A549 (cell line): Measurements from ENCODE around the gene TEX29. TPM values are rescaled to one million over a fixed set of nuclear protein-coding genes. Genes with fewer than 3 reads are reported as not detected.

Experiments
- ATAC-seq, 2 experiments: fragments of 200-7000 bp in 1 of 2; fragments of >200 bp in 1 of 2; cut with Nextera tagmentation in 1 of 2; cut with Tn5 transposase in 1 of 2; 3 replicates each; pipeline versions ENCODE4 v1.8.0 to v1.9.1; 2018 to 2020; ENCODE audit warnings: mild to moderate bottlenecking in 1 of 2, moderate library complexity in 1 of 2
- CTCF ChIA-PET: fragments of 300-600 bp; sonication (Branson Sonifier 250); formaldehyde crosslinking; extraction: SDS; loops from one replicate; lab custom pipeline; 2021; ENCODE audit warnings: antibody characterized with exemption, inconsistent platforms; lab: Yijun Ruan, JAX
- POLR2A ChIA-PET: fragments of 350-600 bp; formaldehyde crosslinking; extraction: SDS; loops from one replicate; lab custom pipeline; 2021; ENCODE audit warnings: antibody characterized with exemption, inconsistent platforms; lab: Yijun Ruan, JAX
- DNase-seq, 2 experiments: peaks; one replicate each; pipeline versions ENCODE4 v3.0.0 to v3.0.0-alpha.2; 2011 to 2016; ENCODE audit warnings: low read depth in 1 of 2, low spot score in 1 of 2
- FAIRE-seq: peaks from 2 replicates; lab custom pipeline; 2011; peaks lifted over from hg19 to GRCh38; lab: Jason Lieb, UNC
- H3K27ac ChIP-seq, 2 experiments: fragments of >200 bp; sonication (Bioruptor Twin); formaldehyde crosslinking; 3 replicates each; pipeline ENCODE4 v1.5.1; 2016 to 2017
- H3K4me1 ChIP-seq: fragments of >200 bp; sonication (Bioruptor Twin); formaldehyde crosslinking; 3 replicates; pipeline ENCODE4 v1.6.1; 2016
- H3K4me2 ChIP-seq: fragments of >200 bp; sonication (Bioruptor Twin); formaldehyde crosslinking; 3 replicates; pipeline ENCODE4 v1.6.1; 2016
- H3K4me3 ChIP-seq: fragments of >200 bp; sonication (Bioruptor Twin); formaldehyde crosslinking; 3 replicates; pipeline ENCODE4 v1.5.1; 2016
- H3K9me3 ChIP-seq: fragments of >200 bp; sonication (Bioruptor Twin); formaldehyde crosslinking; 3 replicates; pipeline ENCODE4 v1.6.1; 2016
- ATOH8 ChIP-seq: fragments of 250-450 bp; sonication (Bioruptor Pico); IDR thresholded peaks from 2 replicates; pipeline ENCODE4 v1.5.0; 2020; ENCODE audit warnings: low read depth, mild to moderate bottlenecking, moderate library complexity
- BHLHE40 ChIP-seq: IDR thresholded peaks from 2 replicates; pipeline ENCODE4 v1.6.1; 2012; ENCODE audit warnings: low read depth, low read length, inconsistent platforms
- CBX2 ChIP-seq: fragments of 200-600 bp; sonication (generic); IDR thresholded peaks from 2 replicates; pipeline ENCODE4 v1.6.1; 2016; ENCODE audit warnings: low read depth, mild to moderate bottlenecking, borderline replicate concordance
- CHD4 ChIP-seq: fragments of 200-600 bp; sonication (generic); IDR thresholded peaks from 2 replicates; pipeline ENCODE4 v1.6.1; 2016; ENCODE audit warnings: antibody characterized with exemption, mild to moderate bottlenecking, borderline replicate concordance
- EHMT2 ChIP-seq: fragments of 200-600 bp; sonication (generic); IDR thresholded peaks from 2 replicates; pipeline ENCODE4 v1.6.1; 2016; ENCODE audit warnings: antibody characterized with exemption, low read depth, mild to moderate bottlenecking, moderate library complexity
- ELK1 ChIP-seq: fragments of 150-350 bp; IDR thresholded peaks from 2 replicates; pipeline ENCODE4 v1.6.1; 2014; ENCODE audit warnings: low read depth, mild to moderate bottlenecking, low read length
- FOSB ChIP-seq: fragments of 250-450 bp; sonication (Bioruptor Pico); IDR thresholded peaks from 2 replicates; pipeline ENCODE4 v1.5.0; 2020; ENCODE audit warnings: mild to moderate bottlenecking, moderate library complexity
- FOSL2 ChIP-seq, 2 experiments: fragments of 450-650 bp in 1 of 2; fragments of >200 bp in 1 of 2; sonication (Bioruptor Twin) in 1 of 2; formaldehyde crosslinking; IDR thresholded peaks; 2 replicates each; pipeline versions ENCODE4 v1.5.0 to v1.6.1; 2016 to 2020; ENCODE audit warnings: mild to moderate bottlenecking in 1 of 2, moderate library complexity in 1 of 2
- HOXA7 ChIP-seq: fragments of 250-450 bp; sonication (Bioruptor Pico); IDR thresholded peaks from 2 replicates; pipeline ENCODE4 v1.5.0; 2020; ENCODE audit warnings: mild to moderate bottlenecking, moderate library complexity
- JUN ChIP-seq, 2 experiments: fragments of >200 bp; sonication (Bioruptor Twin); formaldehyde crosslinking; IDR thresholded peaks; 2 replicates in 1 of 2; 3 replicates in 1 of 2; pipeline ENCODE4 v1.6.1; 2016 to 2017
- JUNB ChIP-seq: fragments of >200 bp; sonication (Bioruptor Twin); formaldehyde crosslinking; IDR thresholded peaks from 2 replicates; pipeline ENCODE4 v1.6.1; 2016
- KDM5A ChIP-seq: fragments of 200-600 bp; sonication (generic); IDR thresholded peaks from 2 replicates; pipeline ENCODE4 v1.6.1; 2016; ENCODE audit warnings: antibody characterized with exemption, mild to moderate bottlenecking
- MAFK ChIP-seq: fragments of 450-650 bp; IDR thresholded peaks from 2 replicates; pipeline ENCODE4 v1.6.1; 2014; ENCODE audit not compliant: partially characterized antibody
- MAZ ChIP-seq: fragments of 150-350 bp; IDR thresholded peaks from 2 replicates; pipeline ENCODE4 v1.6.1; 2014; ENCODE audit warnings: antibody characterized with exemption, low read depth, low read length, borderline replicate concordance
- NFE2L2 ChIP-seq: fragments of 150-350 bp; conservative IDR thresholded peaks from 2 replicates; pipeline ENCODE4 v1.6.1; 2014; ENCODE audit warnings: low read length
- NPAS2 ChIP-seq: fragments of 250-450 bp; sonication (Bioruptor Pico); IDR thresholded peaks from 2 replicates; pipeline ENCODE4 v1.8.0; 2022; ENCODE audit warnings: mild to moderate bottlenecking, moderate library complexity, borderline replicate concordance
- PBX3 ChIP-seq: IDR thresholded peaks from 2 replicates; pipeline ENCODE4 v1.6.1; 2012
- PHF8 ChIP-seq: fragments of 200-600 bp; sonication (generic); IDR thresholded peaks from 2 replicates; pipeline ENCODE4 v1.6.1; 2016; ENCODE audit warnings: low read depth, mild to moderate bottlenecking, antibody characterized with exemption, moderate library complexity, borderline replicate concordance
- POLR2A ChIP-seq: IDR thresholded peaks from 2 replicates; pipeline ENCODE4 v1.6.1; 2012; ENCODE audit warnings: mild to moderate bottlenecking, low read length
- RFX5 ChIP-seq: fragments of 450-650 bp; IDR thresholded peaks from 2 replicates; pipeline ENCODE4 v1.7.1; 2014; ENCODE audit warnings: antibody characterized with exemption, mild to moderate bottlenecking, moderate library complexity
- RNF2 ChIP-seq: fragments of 200-600 bp; sonication (generic); IDR thresholded peaks from 2 replicates; pipeline ENCODE4 v1.6.1; 2016; ENCODE audit warnings: low read depth, mild to moderate bottlenecking, antibody characterized with exemption, moderate library complexity, borderline replicate concordance
- ZSCAN20 ChIP-seq: fragments of 250-450 bp; sonication (Bioruptor Pico); IDR thresholded peaks from 2 replicates; pipeline ENCODE4 v1.8.0; 2022; ENCODE audit warnings: mild to moderate bottlenecking, moderate library complexity
- WGBS: methylation state at CpG from one replicate; pipeline ENCODE4 v1.1.6; 2017; ENCODE audit errors: missing lambda C conversion rate; 5-methylcytosine and 5-hydroxymethylcytosine counted together
- polyA plus RNA-seq, 4 experiments: library from polyadenylated mRNA; depleted of rRNA in 3 of 4; stranded (reverse); fragments of >200 nt; fragmentation: RNase III in 1 of 4; extraction: RNeasy Plus Mini Kit Qiagen cat#74134 plus additional on column Dnase treatment in 1 of 4; gene quantifications; 2 replicates in 3 of 4; 3 replicates in 1 of 4; pipeline ENCODE4 v1.2.3, GENCODE V29; 2011 to 2017
- TF ChIP-seq, protein P1 (sequence below): fragments of >200 bp; sonication (Bioruptor Twin); formaldehyde crosslinking; IDR thresholded peaks from 2 replicates; pipeline ENCODE4 v1.6.1; 2016

Gene TEX29
- polyA plus RNA-seq, 2 of the 4 experiments (the other 2 are of a cell fraction) = 0.13 to 0.35 TPM

DNA sequence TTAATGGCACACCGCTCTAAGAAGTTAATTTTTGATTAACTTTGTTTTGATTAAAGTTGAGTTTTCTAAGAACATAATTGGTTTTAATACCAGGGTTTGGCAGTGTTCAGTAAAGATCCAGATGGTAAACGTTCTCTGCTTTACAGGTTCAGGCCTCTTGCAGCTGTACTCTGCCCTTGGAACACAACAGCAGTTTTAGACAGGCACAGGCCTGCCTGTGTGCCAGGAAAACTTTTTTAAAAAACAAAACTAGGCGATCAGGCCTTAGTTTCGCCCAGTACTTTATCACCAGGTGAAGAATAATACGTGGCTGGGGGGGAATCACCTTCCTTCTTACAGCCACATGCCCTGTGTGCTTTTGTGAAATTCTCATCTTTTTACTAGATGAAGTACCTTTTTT is 38.0 kb upstream of the TEX29 start:
- no peak overlapping the region for H3K27ac ChIP-seq
- CTCF ChIA-PET = no interaction called here

DNA sequence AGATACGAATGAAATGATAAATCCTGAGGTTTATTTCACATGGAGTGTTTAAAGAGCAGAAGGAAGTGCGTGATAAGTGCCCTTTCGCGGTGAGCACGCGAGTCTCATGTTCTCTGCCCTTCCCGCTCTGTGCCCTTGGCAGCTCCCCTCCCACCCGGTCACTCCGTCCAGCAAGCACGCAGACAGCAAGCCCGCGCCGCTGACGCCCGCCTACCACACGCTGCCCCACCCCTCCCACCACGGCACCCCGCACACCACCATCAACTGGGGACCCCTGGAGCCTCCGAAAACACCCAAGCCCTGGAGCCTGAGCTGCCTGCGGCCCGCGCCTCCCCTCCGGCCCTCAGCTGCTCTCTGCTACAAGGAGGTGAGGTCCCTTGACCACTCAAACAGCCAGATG is 37.4 kb upstream of the TEX29 start:
- Histone ChIP-seq H3K4me1 (no peaks in the 10 kb centered on the region), H3K27ac (no peak overlapping the region), H3K9me3 (no peaks in the 10 kb centered on the region), H3K4me2 (no peak overlapping the region), H3K4me3 (no peak overlapping the region)
- FAIRE-seq (no peak), DNase-seq (no peak), ATAC-seq (no peak)
- TF ChIP-seq ZSCAN20 (CRISPR knock-in tag) (no peak), PBX3 (no peak), HOXA7 (CRISPR knock-in tag) (no peak), ATOH8 (CRISPR knock-in tag) (no peak), MAFK (no peak), JUNB (no peak), BHLHE40 (no peak), PHF8 (no peak), FOSL2 (IDR thresholded peaks at IDR 0.05) (no peak), FOSL2 (CRISPR knock-in tag; IDR thresholded peaks at IDR 0.05) (no peak), MAZ (no peak), JUN (IDR thresholded peaks at IDR 0.05) (no peak)
- CTCF ChIA-PET = no interaction called here
- 91% methylated on average over 7 of the region's 23 CpGs for WGBS
- POLR2A ChIA-PET = no interaction called here

More for the DNA sequence above, 38.0 kb upstream of the TEX29 start:
- no peak overlapping the region for H3K4me2 ChIP-seq
- 92% methylated on average over 5 of the region's 5 CpGs for WGBS
- DNase-seq (no peak), ATAC-seq (no peak), FAIRE-seq (no peak)
- no peak for TF ChIP-seq CHD4
- TF ChIP-seq ATOH8 (CRISPR knock-in tag) = no peak
- no peak for TF ChIP-seq RFX5
- no peak for TF ChIP-seq HOXA7 (CRISPR knock-in tag)
- no peak for TF ChIP-seq NFE2L2
- no peak for TF ChIP-seq CBX2
- TF ChIP-seq ELK1 = no peak
- TF ChIP-seq RNF2 = no peak
- TF ChIP-seq FOSB (CRISPR knock-in tag) = no peak
- no peak for TF ChIP-seq KDM5A
- H3K9me3 ChIP-seq = no peaks in the 10 kb centered on the region
- POLR2A ChIA-PET = no interaction called here
- H3K4me1 ChIP-seq = no peaks in the 10 kb centered on the region
- H3K4me3 ChIP-seq = no peak overlapping the region

DNA sequence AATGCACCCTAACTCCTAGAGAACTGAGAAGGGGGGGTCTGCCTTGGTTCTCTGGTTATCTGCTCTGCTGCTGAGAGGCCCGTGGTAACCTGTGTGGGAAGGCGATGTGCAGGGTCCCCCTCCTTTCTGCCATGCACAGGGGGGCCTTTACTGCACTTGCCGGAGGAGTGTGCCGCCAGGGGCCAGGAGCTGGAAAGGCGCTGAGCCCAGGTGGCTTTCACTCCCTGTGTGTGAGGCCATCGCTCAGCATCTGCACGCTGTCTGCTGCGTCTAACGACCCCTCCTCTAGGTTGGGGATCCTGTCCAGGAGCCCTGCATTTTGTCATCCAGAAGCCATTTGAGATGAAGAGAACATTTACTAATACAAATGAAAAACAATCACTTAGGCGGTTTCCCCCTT is 37.0 kb upstream of the TEX29 start:
- no peak overlapping the region for H3K27ac ChIP-seq
- no peaks in the 10 kb centered on the region for H3K9me3 ChIP-seq
- WGBS = 96% methylated on average over 6 of the region's 10 CpGs
- no peak overlapping the region for H3K4me2 ChIP-seq
- no peak for DNase-seq
- no peak overlapping the region for H3K4me3 ChIP-seq
- no peak for ATAC-seq
- H3K4me1 ChIP-seq = no peaks in the 10 kb centered on the region
- FAIRE-seq = no peak
- ChIA-PET CTCF (no interaction called here), POLR2A (no interaction called here)
- TF ChIP-seq EHMT2 (no peak), NFE2L2 (no peak), POLR2A (no peak), NPAS2 (CRISPR knock-in tag) (no peak)
- TF ChIP-seq, protein P1, sequence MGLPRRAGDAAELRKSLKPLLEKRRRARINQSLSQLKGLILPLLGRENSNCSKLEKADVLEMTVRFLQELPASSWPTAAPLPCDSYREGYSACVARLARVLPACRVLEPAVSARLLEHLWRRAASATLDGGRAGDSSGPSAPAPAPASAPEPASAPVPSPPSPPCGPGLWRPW = no peak
